ENCODE data around the gene ZNF534.
"Not testable (repeated sequence)": the region's sequence is repeated elsewhere in the genome, so short reads cannot be mapped to it uniquely, and the experiment has no call there.

The ZNF534 gene

GRCh38 chr19:52500474-52500873 lies 71.5 kb downstream of the ZNF534 start:
- DNase-seq, result not testable (repeated sequence)

DNA sequence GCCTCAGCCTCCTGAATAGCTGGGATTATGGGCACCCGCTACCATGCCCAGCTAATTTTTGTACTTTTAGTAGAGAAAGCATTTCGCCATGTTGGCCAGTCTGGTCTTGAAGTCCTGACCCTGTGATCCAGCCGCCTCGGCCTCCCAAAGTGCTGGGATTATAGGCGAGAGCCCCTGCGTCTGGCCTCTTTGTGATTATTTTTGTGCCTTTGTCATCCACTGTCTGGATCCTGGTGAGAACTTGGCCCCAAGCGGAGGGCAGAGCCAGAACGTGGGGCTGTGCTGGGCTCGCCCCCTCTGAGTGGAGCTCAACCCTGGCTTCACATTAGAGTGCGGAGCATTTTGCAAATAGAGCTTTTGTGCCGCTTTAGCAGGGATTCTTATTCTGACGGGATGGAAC lies 72.0 kb downstream of the ZNF534 start:
- not testable (repeated sequence) for DNase-seq

All from DMS 273 treated with DMSO at 0.1 percent for 48 hours (cell line).